K562 (cell line): Measurements from ENCODE around the gene SYT8. TPM values are rescaled to one million over a fixed set of nuclear protein-coding genes. Genes with fewer than 3 reads are reported as not detected.

Experiments used
- ATAC-seq: fragments of 200-7000 bp; cut with Tn5 transposase; 3 replicates; pipeline ENCODE4 v1.9.1; 2020; ENCODE audit warnings: moderate library complexity
- BruUV-seq: library from RNA; stranded (reverse); fragments of 400-500 nt; replicated peaks from 2 replicates; lab custom pipeline; 2021; lab: Mats Ljungman, UMichigan
- CTCF ChIA-PET: fragments of 300-600 bp; formaldehyde crosslinking; extraction: SDS; loops from one replicate; lab custom pipeline; 2021; ENCODE audit warnings: low intra/inter-chr PET ratio; lab: Yijun Ruan, JAX
- POLR2A ChIA-PET: fragments of 300-600, 350-650 bp; sonication (Branson Sonifier 250); formaldehyde crosslinking; extraction: SDS; loops from one replicate; lab custom pipeline; 2021; ENCODE audit warnings: antibody characterized with exemption, inconsistent platforms; lab: Yijun Ruan, JAX
- DNase-seq, 4 experiments: peaks; one replicate each; pipeline versions ENCODE4 v3.0.0 to v3.0.0-alpha.2; 2011 to 2018; ENCODE audit warnings: low spot score in 3 of 4, mixed read lengths in 3 of 4; ENCODE audit errors: extremely low read depth in 1 of 4
- FAIRE-seq: peaks from 2 replicates; lab custom pipeline; 2011; peaks lifted over from hg19 to GRCh38; lab: Jason Lieb, UNC
- H2AFZ ChIP-seq: 2 replicates; pipeline ENCODE4 v1.6.0; 2011; ENCODE audit warnings: low read depth, low read length, control low read depth, inconsistent platforms
- H3K27ac ChIP-seq: fragments of 200-600 bp; 3 replicates; pipeline ENCODE4 v1.8.0; 2011; ENCODE audit warnings: low read depth, mild to moderate bottlenecking, control low read depth, inconsistent platforms, low read length, moderate library complexity, mixed read lengths; ENCODE audit errors: extremely low read depth
- H3K27me3 ChIP-seq, 2 experiments: fragments of 300-600 bp in 1 of 2; 2 replicates in 1 of 2; 3 replicates in 1 of 2; pipeline versions ENCODE4 v1.6.0 to v1.8.0; 2011; ENCODE audit warnings: inconsistent platforms in 2 of 2, low read length in 2 of 2, mild to moderate bottlenecking in 1 of 2, mixed read lengths in 1 of 2, moderate library complexity in 1 of 2; ENCODE audit not compliant: control insufficient read depth in 2 of 2, insufficient read depth in 2 of 2
- H3K36me3 ChIP-seq: fragments of 300-600 bp; 3 replicates; pipeline ENCODE4 v1.8.0; 2011; ENCODE audit warnings: mild to moderate bottlenecking, low read length, inconsistent platforms; ENCODE audit not compliant: control insufficient read depth, insufficient read depth
- H3K4me1 ChIP-seq, 2 experiments: fragments of 200-600 bp in 1 of 2; replicated peaks in 1 of 2; 2 replicates in 1 of 2; 3 replicates in 1 of 2; pipeline versions ENCODE4 v1.5.1 to v1.8.0; 2011; ENCODE audit warnings: inconsistent platforms in 2 of 2, low read length in 2 of 2, mild to moderate bottlenecking in 1 of 2, mixed read lengths in 1 of 2, moderate library complexity in 1 of 2; ENCODE audit not compliant: control insufficient read depth in 2 of 2, insufficient read depth in 2 of 2
- H3K4me2 ChIP-seq: 2 replicates; pipeline ENCODE4 v1.6.1; 2011; ENCODE audit warnings: low read length, control low read depth, inconsistent platforms, mixed read lengths; ENCODE audit not compliant: insufficient read depth
- H3K4me3 ChIP-seq: fragments of 200-600 bp; sonication (generic), shearing (Covaris generic); 2 replicates; pipeline ENCODE4 v1.5.1; 2016; ENCODE audit warnings: control low read depth, inconsistent platforms
- H3K79me2 ChIP-seq: fragments of 200-600 bp; 3 replicates; pipeline ENCODE4 v1.8.0; 2011; ENCODE audit warnings: low read length, inconsistent platforms; ENCODE audit not compliant: control insufficient read depth, insufficient read depth
- H3K9ac ChIP-seq, 2 experiments: 2 replicates each; pipeline versions ENCODE4 v1.6.0 to v1.6.1; 2011; ENCODE audit warnings: low read depth in 2 of 2, low read length in 2 of 2, control low read depth in 1 of 2, inconsistent platforms in 1 of 2, mild to moderate bottlenecking in 1 of 2, mixed read lengths in 1 of 2; ENCODE audit not compliant: insufficient read depth in 1 of 2
- H3K9me1 ChIP-seq: one replicate; pipeline ENCODE4 v1.6.0; 2011; ENCODE audit warnings: inconsistent platforms, mild to moderate bottlenecking, low read length, moderate library complexity; ENCODE audit not compliant: control insufficient read depth, insufficient read depth
- H3K9me3 ChIP-seq: replicated peaks from 2 replicates; pipeline ENCODE4 v1.5.1; 2011; ENCODE audit warnings: low read depth, low read length, inconsistent platforms; ENCODE audit not compliant: control insufficient read depth, insufficient read depth
- H4K20me1 ChIP-seq: replicated peaks from 2 replicates; pipeline ENCODE4 v1.6.1; 2011; ENCODE audit warnings: low read length, inconsistent platforms, mixed read lengths; ENCODE audit not compliant: control insufficient read depth, insufficient read depth
- ARID2 ChIP-seq: fragments of 450-650 bp; IDR thresholded peaks from 2 replicates; pipeline ENCODE4 v1.6.1; 2017; ENCODE audit warnings: antibody characterized with exemption, mild to moderate bottlenecking
- CC2D1A ChIP-seq: fragments of 450-650 bp; IDR thresholded peaks from 2 replicates; pipeline ENCODE4 v1.6.1; 2017; ENCODE audit warnings: mild to moderate bottlenecking
- HDAC3 ChIP-seq: fragments of 450-650 bp; IDR thresholded peaks from 2 replicates; pipeline ENCODE4 v1.6.1; 2018; ENCODE audit warnings: borderline replicate concordance, mild to moderate bottlenecking, moderate library complexity; ENCODE audit not compliant: partially characterized antibody
- HEY1 ChIP-seq: fragments of 250-450 bp; sonication (Bioruptor Pico); IDR thresholded peaks from 2 replicates; pipeline ENCODE4 v1.5.0; 2020; ENCODE audit warnings: mild to moderate bottlenecking, moderate library complexity, borderline replicate concordance
- MCM3 ChIP-seq: fragments of 450-650 bp; IDR thresholded peaks from 2 replicates; pipeline ENCODE4 v1.6.1; 2016
- MCM7 ChIP-seq, 2 experiments: fragments of 450-650 bp; IDR thresholded peaks; 2 replicates each; pipeline ENCODE4 v1.6.1; 2016 to 2018
- PHF20 ChIP-seq: fragments of 450-650 bp; IDR thresholded peaks from 2 replicates; pipeline ENCODE4 v1.6.1; 2018; ENCODE audit not compliant: partially characterized antibody
- SRSF1 ChIP-seq: fragments of 200-400 bp; formaldehyde crosslinking; IDR thresholded peaks from 2 replicates; pipeline ENCODE4 v1.6.1; 2017; ENCODE audit warnings: mild to moderate bottlenecking, low read depth, low read length, moderate library complexity
- ZC3H4 ChIP-seq: sonication (generic); formaldehyde crosslinking; IDR thresholded peaks from 2 replicates; pipeline ENCODE4 v1.9.0; 2021; ENCODE audit warnings: missing genetic modification reagents, borderline replicate concordance
- WGBS: fragments of 100-300 bp; shearing (Covaris generic); methylation state at CpG from one replicate; pipeline ENCODE4 v1.1.6; 2016; ENCODE audit warnings: low coverage, mixed read lengths; ENCODE audit not compliant: insufficient coverage; ENCODE audit errors: missing lambda C conversion rate; 5-methylcytosine and 5-hydroxymethylcytosine counted together
- in situ Hi-C: fragments of 300-500 bp; cut with MboI; formaldehyde crosslinking; loops from 4 replicates; pipeline ENCODE4 v1.15.0; 2018; ENCODE audit warnings: inconsistent platforms, mixed read lengths
- intact Hi-C: fragments of 100-400 bp; cut with micrococcal nuclease; formaldehyde crosslinking; loops from 2 replicates; pipeline ENCODE4 v1.14.2; 2022
- polyA plus RNA-seq, 8 experiments: library from polyadenylated mRNA; depleted of rRNA in 4 of 8; stranded (reverse) in 5 of 8; unstranded in 3 of 8; fragments of >200 nt; fragmentation: Nextera tagmentation in 2 of 8; fragmentation: Illumina TruSeq in 1 of 8; extraction: Ambion mirVana in 2 of 8; extraction: Trizol in 1 of 8; gene quantifications; 2 replicates each; pipeline versions ENCODE4 v1.2.1 to v1.2.3, GENCODE V29; 2011 to 2014; ENCODE audit warnings: inconsistent platforms in 1 of 8, missing spikeins in 1 of 8
- total RNA-seq, 7 experiments: library from RNA; depleted of rRNA in 6 of 7; stranded (reverse); fragments of >200 nt in 6 of 7; fragmentation: Illumina TruSeq in 2 of 7; extraction: Trizol in 2 of 7; gene quantifications; 2 replicates each; pipeline versions ENCODE4 v1.2.1 to v1.2.3, GENCODE V29; 2011 to 2021; ENCODE audit warnings: low replicate concordance in 1 of 7
- TF ChIP-seq, protein P1 (sequence below): fragments of 450-650 bp; IDR thresholded peaks from 2 replicates; pipeline ENCODE4 v1.6.1; 2018; ENCODE audit warnings: mild to moderate bottlenecking, low read depth; ENCODE audit not compliant: partially characterized antibody
- TF ChIP-seq, protein P2 (sequence below), 3 experiments: fragments of 200-800 bp in 1 of 3; fragments of 250-450 bp in 1 of 3; fragments of 450-650 bp in 1 of 3; sonication (Bioruptor Pico) in 1 of 3; sonication (Bioruptor generic) in 1 of 3; formaldehyde crosslinking in 1 of 3; IDR thresholded peaks; 2 replicates each; pipeline versions ENCODE4 v1.6.1 to v1.8.0; 2016 to 2022; ENCODE audit warnings: mild to moderate bottlenecking in 2 of 3, missing genetic modification characterization in 2 of 3, missing compliant biosample characterization in 1 of 3, moderate library complexity in 1 of 3

Gene SYT8
- total and polyA plus RNA-seq, 9 of the 15 experiments (the other 6 are each of a cell fraction or from before 2014, with no cell fraction given), result not detected

DNA sequence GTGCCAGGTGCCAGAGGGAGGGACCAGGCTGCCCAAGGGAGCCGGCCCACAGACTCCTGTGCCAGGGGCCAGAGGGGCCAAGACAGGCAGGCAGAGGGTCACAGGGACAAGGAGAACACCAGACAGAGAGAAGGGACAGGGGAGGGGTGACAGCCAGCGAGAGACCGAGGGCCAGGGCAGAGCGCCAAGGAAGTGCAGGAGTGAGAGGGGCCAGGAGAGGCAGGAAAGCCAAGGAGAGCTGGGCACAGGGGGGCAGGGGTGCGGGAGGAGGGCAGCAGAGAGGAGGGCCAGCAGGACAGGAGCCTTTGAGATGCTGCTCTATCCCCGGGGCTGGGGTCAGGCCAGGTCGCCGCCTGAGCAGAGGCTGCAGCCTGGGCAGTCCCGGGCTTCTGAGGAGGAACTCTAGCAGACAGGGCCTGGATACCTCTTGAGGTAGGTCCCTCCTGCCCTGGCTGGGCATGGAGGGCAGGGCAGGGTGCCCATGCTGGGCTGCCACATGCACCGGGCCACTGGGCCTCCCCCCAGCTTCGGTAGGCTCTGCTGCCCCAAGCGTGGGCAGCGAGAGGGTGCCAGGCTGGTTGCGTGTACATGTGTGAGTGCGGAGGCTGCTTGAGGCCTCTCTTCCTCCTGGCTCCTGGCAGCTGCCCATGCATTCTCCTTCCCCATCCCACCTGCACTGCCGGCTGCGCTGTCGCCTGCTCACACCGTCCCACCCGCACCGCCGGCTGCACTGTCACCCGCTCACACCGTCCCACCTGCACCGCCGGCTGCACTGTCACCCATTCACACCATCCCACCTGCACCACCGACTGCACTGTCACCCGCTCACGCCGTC is 30.3 kb downstream of the SYT8 start:
- Histone ChIP-seq H3K9me1 (no peaks in the 10 kb centered on the region), H3K27ac (no peak overlapping the region), H4K20me1 (0 out of 2 replicates have a peak, but pooled peaks cover 5% of the 10 kb centered on the region), H3K79me2 (no peaks in the 10 kb centered on the region), H3K4me3 (no peak overlapping the region), H3K4me1 (peaks cover 0 to 21% of the 10 kb centered on the region in 2 experiments; a peak in 2 of 5 replicates), H3K36me3 (no peaks in the 10 kb centered on the region), H3K4me2 (no peak overlapping the region), H2AFZ (no peak overlapping the region), H3K27me3 (peaks cover 15 to 57% of the 10 kb centered on the region in 2 experiments; a peak in 4 of 5 replicates), H3K9me3 (no peaks in the 10 kb centered on the region), H3K9ac (no peak overlapping the region)
- ATAC-seq (no peak; the same call in 2 of the 3 replicates), DNase-seq (no peak), FAIRE-seq (no peak)
- in situ Hi-C loops, result no loop called here
- POLR2A ChIA-PET, result no interaction called here
- intact Hi-C loops, result no loop called here
- BruUV-seq, result no TSS peak
- CTCF ChIA-PET, result interaction anchor here (0.6 kb wide), 1 partner anchor 66 kb away, joined by 3 read pairs; no protein-coding TSS in a partner anchor
- 4% methylated on average over 28 of the region's 30 CpGs for WGBS
- TF ChIP-seq PHF20, result no peak
- TF ChIP-seq, protein P1, sequence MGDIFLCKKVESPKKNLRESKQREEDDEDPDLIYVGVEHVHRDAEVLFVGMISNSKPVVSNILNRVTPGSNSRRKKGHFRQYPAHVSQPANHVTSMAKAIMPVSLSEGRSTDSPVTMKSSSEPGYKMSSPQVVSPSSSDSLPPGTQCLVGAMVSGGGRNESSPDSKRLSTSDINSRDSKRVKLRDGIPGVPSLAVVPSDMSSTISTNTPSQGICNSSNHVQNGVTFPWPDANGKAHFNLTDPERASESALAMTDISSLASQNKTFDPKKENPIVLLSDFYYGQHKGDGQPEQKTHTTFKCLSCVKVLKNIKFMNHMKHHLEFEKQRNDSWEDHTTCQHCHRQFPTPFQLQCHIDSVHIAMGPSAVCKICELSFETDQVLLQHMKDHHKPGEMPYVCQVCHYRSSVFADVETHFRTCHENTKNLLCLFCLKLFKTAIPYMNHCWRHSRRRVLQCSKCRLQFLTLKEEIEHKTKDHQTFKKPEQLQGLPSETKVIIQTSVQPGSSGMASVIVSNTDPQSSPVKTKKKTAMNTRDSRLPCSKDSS, result no peak
- no peak for TF ChIP-seq ZC3H4 (CRISPR knock-in tag)
- no peak for TF ChIP-seq HEY1 (CRISPR knock-in tag)
- no peak for TF ChIP-seq MCM7 (IDR thresholded peaks at IDR 0.05)
- TF ChIP-seq MCM3, result no peak
- TF ChIP-seq, protein P2, sequence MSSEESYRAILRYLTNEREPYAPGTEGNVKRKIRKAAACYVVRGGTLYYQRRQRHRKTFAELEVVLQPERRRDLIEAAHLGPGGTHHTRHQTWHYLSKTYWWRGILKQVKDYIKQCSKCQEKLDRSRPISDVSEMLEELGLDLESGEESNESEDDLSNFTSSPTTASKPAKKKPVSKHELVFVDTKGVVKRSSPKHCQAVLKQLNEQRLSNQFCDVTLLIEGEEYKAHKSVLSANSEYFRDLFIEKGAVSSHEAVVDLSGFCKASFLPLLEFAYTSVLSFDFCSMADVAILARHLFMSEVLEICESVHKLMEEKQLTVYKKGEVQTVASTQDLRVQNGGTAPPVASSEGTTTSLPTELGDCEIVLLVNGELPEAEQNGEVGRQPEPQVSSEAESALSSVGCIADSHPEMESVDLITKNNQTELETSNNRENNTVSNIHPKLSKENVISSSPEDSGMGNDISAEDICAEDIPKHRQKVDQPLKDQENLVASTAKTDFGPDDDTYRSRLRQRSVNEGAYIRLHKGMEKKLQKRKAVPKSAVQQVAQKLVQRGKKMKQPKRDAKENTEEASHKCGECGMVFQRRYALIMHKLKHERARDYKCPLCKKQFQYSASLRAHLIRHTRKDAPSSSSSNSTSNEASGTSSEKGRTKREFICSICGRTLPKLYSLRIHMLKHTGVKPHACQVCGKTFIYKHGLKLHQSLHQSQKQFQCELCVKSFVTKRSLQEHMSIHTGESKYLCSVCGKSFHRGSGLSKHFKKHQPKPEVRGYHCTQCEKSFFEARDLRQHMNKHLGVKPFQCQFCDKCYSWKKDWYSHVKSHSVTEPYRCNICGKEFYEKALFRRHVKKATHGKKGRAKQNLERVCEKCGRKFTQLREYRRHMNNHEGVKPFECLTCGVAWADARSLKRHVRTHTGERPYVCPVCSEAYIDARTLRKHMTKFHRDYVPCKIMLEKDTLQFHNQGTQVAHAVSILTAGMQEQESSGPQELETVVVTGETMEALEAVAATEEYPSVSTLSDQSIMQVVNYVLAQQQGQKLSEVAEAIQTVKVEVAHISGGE (CRISPR knock-in tag; IDR thresholded peaks at IDR 0.05), result no peak
- no peak for TF ChIP-seq ARID2
- TF ChIP-seq HDAC3, result no peak
- no peak for TF ChIP-seq SRSF1
- no peak for TF ChIP-seq CC2D1A
